MM.1S (cell line): ENCODE results near the gene DNAJC19.
A peak's percentile ranks its signal among the peaks of the same experiment; 100 is the strongest.

Experiments
- DNase-seq: peaks from one replicate; pipeline ENCODE4 v3.0.0-alpha.2; 2015
- H2AFZ ChIP-seq: fragments of 300-600 bp; sonication (generic); 2 replicates; pipeline ENCODE4 v1.6.0; 2016; ENCODE audit warnings: antibody characterized with exemption, low read length
- H3F3A ChIP-seq: fragments of 300-600 bp; sonication (generic); 2 replicates; pipeline ENCODE4 v1.6.1; 2016; ENCODE audit warnings: mild to moderate bottlenecking, antibody characterized with exemption, low read length, moderate library complexity, mixed read lengths; ENCODE audit not compliant: insufficient read depth
- H3K27ac ChIP-seq: fragments of 300-600 bp; sonication (generic); 2 replicates; pipeline ENCODE4 v1.5.1; 2016; ENCODE audit warnings: mild to moderate bottlenecking, low read length
- H3K27me3 ChIP-seq: fragments of 300-600 bp; sonication (generic); replicated peaks from 2 replicates; pipeline ENCODE4 v1.6.0; 2016; ENCODE audit warnings: low read length; ENCODE audit not compliant: insufficient read depth
- H3K36me3 ChIP-seq: fragments of 300-600 bp; sonication (generic); replicated peaks from 2 replicates; pipeline ENCODE4 v1.6.1; 2016; ENCODE audit warnings: mild to moderate bottlenecking, low read length, mixed read lengths; ENCODE audit not compliant: insufficient read depth
- H3K4me1 ChIP-seq: fragments of 300-600 bp; sonication (generic); 2 replicates; pipeline ENCODE4 v1.6.1; 2016; ENCODE audit warnings: low read length, mixed read lengths
- H3K4me2 ChIP-seq: fragments of 300-600 bp; sonication (generic); 2 replicates; pipeline ENCODE4 v1.6.0; 2016; ENCODE audit warnings: low read depth, low read length
- H3K4me3 ChIP-seq: fragments of 300-600 bp; sonication (generic); 2 replicates; pipeline ENCODE4 v1.5.1; 2016; ENCODE audit warnings: low read length, mixed read lengths
- H3K79me2 ChIP-seq: fragments of 300-600 bp; sonication (generic); 2 replicates; pipeline ENCODE4 v1.6.1; 2016; ENCODE audit warnings: mixed run types, low read length, mixed read lengths
- H3K9ac ChIP-seq: fragments of 300-600 bp; sonication (generic); 2 replicates; pipeline ENCODE4 v1.6.1; 2016; ENCODE audit warnings: low read length, mixed read lengths
- H3K9me2 ChIP-seq: fragments of 300-600 bp; sonication (generic); replicated peaks from 2 replicates; pipeline ENCODE4 v1.6.1; 2016; ENCODE audit warnings: mild to moderate bottlenecking, low read length, mixed read lengths; ENCODE audit not compliant: insufficient read depth
- H3K9me3 ChIP-seq: fragments of 300-600 bp; sonication (generic); replicated peaks from 2 replicates; pipeline ENCODE4 v1.6.1; 2016; ENCODE audit warnings: mild to moderate bottlenecking, low read length, mixed read lengths; ENCODE audit not compliant: insufficient read depth
- H4K20me1 ChIP-seq: fragments of 300-600 bp; sonication (generic); 2 replicates; pipeline ENCODE4 v1.6.1; 2016; ENCODE audit warnings: mild to moderate bottlenecking, low read length, moderate library complexity, mixed read lengths; ENCODE audit not compliant: insufficient read depth
- CTCF ChIP-seq: fragments of 300-600 bp; sonication (generic); IDR thresholded peaks from 2 replicates; pipeline ENCODE4 v1.5.1; 2016; ENCODE audit warnings: antibody characterized with exemption, low read length, mixed read lengths
- EZH2 ChIP-seq: fragments of 300-600 bp; sonication (generic); optimal IDR thresholded peaks from 2 replicates; pipeline ENCODE3; 2017; ENCODE audit warnings: low read depth, mild to moderate bottlenecking, antibody characterized with exemption, low read length, mixed read lengths
- EZH2phosphoT487 ChIP-seq: fragments of 300-600 bp; sonication (generic); IDR thresholded peaks from 2 replicates; pipeline ENCODE4 v1.6.1; 2018; ENCODE audit warnings: antibody characterized with exemption, low read length

DNAJC19 gene

GRCh38 chr3:180989291-180990163, at the start of gene DNAJC19:
Gene DNAJC19 (minus strand): TSS chr3:180989736. CDS start chr3:180989602, 134 bp downstream.
- Histone ChIP-seq H3K9ac (peak within 1 kb of the TSS; percentile 70), H3K36me3 (no peaks in the 10 kb centered on the region)

GRCh38 chr3:181030948-181031347, 41.4 kb upstream of the DNAJC19 start:
- H3K27ac ChIP-seq: no peak overlapping the region
- no peaks in the 10 kb centered on the region for H3K9me3 ChIP-seq
- H3K9me2 ChIP-seq: no peaks in the 10 kb centered on the region
- no peaks in the 10 kb centered on the region for H3K79me2 ChIP-seq
- no peak overlapping the region for H3K4me3 ChIP-seq
- DNase-seq: no peak
- H4K20me1 ChIP-seq: no peaks in the 10 kb centered on the region
- H3K4me1 ChIP-seq: no peaks in the 10 kb centered on the region
- no peaks in the 10 kb centered on the region for H3K36me3 ChIP-seq
- H3K9ac ChIP-seq: no peak overlapping the region
- TF ChIP-seq EZH2 (no peak), EZH2phosphoT487 (no peak), CTCF (no peak)
- H2AFZ ChIP-seq: no peak overlapping the region
- H3K4me2 ChIP-seq: no peak overlapping the region
- H3F3A ChIP-seq: no peaks in the 10 kb centered on the region
- no peaks in the 10 kb centered on the region for H3K27me3 ChIP-seq

More at GRCh38 chr3:180989291-180990163, at the start of gene DNAJC19:
- peak within 1 kb of the TSS; percentile 77 for H3K4me2 ChIP-seq
- 0 out of 2 replicates have a peak, but pooled peaks cover 6% of the 10 kb centered on the region for H3K4me1 ChIP-seq
- TF ChIP-seq EZH2phosphoT487 (no peak), CTCF (no peak), EZH2 (no peak)
- H3K4me3 ChIP-seq: peak within 1 kb of the TSS; percentile 90
- no peaks in the 10 kb centered on the region for H3K27me3 ChIP-seq
- peak within 1 kb of the TSS; percentile 75 for H3K27ac ChIP-seq
- DNase-seq: peak; percentile 100
- H3K79me2 ChIP-seq: peaks cover 20% of the 10 kb centered on the region
- no peaks in the 10 kb centered on the region for H3K9me2 ChIP-seq
- peak within 1 kb of the TSS; percentile 90 for H2AFZ ChIP-seq
- peaks cover 27% of the 10 kb centered on the region for H3F3A ChIP-seq
- no peaks in the 10 kb centered on the region for H3K9me3 ChIP-seq
- H4K20me1 ChIP-seq: no peaks in the 10 kb centered on the region

- Histone ChIP-seq H4K20me1 (no peaks in the 10 kb centered on the region), H2AFZ (no peak overlapping the region), H3K9me3 (no peaks in the 10 kb centered on the region), H3K4me1 (no peaks in the 10 kb centered on the region), H3K9ac (no peak overlapping the region), H3K4me2 (no peak overlapping the region), H3K27ac (no peak overlapping the region), H3K4me3 (no peak overlapping the region), H3K27me3 (no peaks in the 10 kb centered on the region), H3F3A (no peaks in the 10 kb centered on the region), H3K36me3 (no peaks in the 10 kb centered on the region), H3K9me2 (no peaks in the 10 kb centered on the region), H3K79me2 (no peaks in the 10 kb centered on the region)
- no peak for DNase-seq
- no peak for TF ChIP-seq EZH2
- TF ChIP-seq CTCF: no peak
- TF ChIP-seq EZH2phosphoT487: no peak
Measured at GRCh38 chr3:181025204-181025603, 35.7 kb upstream of the DNAJC19 start.
